HepG2 (cell line): ENCODE measurements around the gene FAH. TPM values are rescaled to one million over a fixed set of nuclear protein-coding genes. Genes with fewer than 3 reads are reported as not detected.

ENCODE experiments used
- ATAC-seq: fragments of 200-7000 bp; cut with Tn5 transposase; 3 replicates; pipeline ENCODE4 v1.9.1; 2020; ENCODE audit warnings: mild to moderate bottlenecking, moderate library complexity
- BruUV-seq: library from RNA; stranded (reverse); fragments of 400-500 nt; replicated peaks from 2 replicates; lab custom pipeline; 2021; lab: Mats Ljungman, UMichigan
- CTCF ChIA-PET: fragments of 300-600 bp; formaldehyde crosslinking; extraction: SDS; loops from one replicate; lab custom pipeline; 2021; ENCODE audit warnings: low total read pairs, inconsistent platforms, low intra/inter-chr PET ratio; lab: Yijun Ruan, JAX
- POLR2A ChIA-PET: fragments of 350-600 bp; sonication (Branson Sonifier 250); formaldehyde crosslinking; loops from one replicate; lab custom pipeline; 2020; ENCODE audit warnings: antibody characterized with exemption, inconsistent platforms; lab: Yijun Ruan, JAX
- DNase-seq: peaks from one replicate; pipeline ENCODE4 v3.0.0-alpha.2; 2015; ENCODE audit warnings: low spot score
- FAIRE-seq: peaks from 3 replicates; lab custom pipeline; 2011; peaks lifted over from hg19 to GRCh38; lab: Jason Lieb, UNC
- H2AFZ ChIP-seq: one replicate; pipeline ENCODE4 v1.6.1; 2011; ENCODE audit warnings: low read length, inconsistent platforms
- H3K27ac ChIP-seq: fragments of 300-600 bp; 3 replicates; pipeline ENCODE4 v1.8.0; 2011; ENCODE audit warnings: mixed run types, mild to moderate bottlenecking, mixed read lengths, low read length, inconsistent platforms; ENCODE audit not compliant: insufficient read depth; ENCODE audit errors: extremely low read length
- H3K27me3 ChIP-seq, 2 experiments: fragments of 200-600 bp in 1 of 2; 2 replicates in 1 of 2; 3 replicates in 1 of 2; pipeline versions ENCODE4 v1.6.0 to v1.8.0; 2011; ENCODE audit warnings: low read length in 2 of 2, mild to moderate bottlenecking in 2 of 2, moderate library complexity in 2 of 2, inconsistent platforms in 1 of 2; ENCODE audit not compliant: insufficient read depth in 2 of 2, control insufficient read depth in 1 of 2
- H3K36me3 ChIP-seq, 2 experiments: fragments of 200-600 bp in 1 of 2; replicated peaks in 1 of 2; 2 replicates in 1 of 2; 3 replicates in 1 of 2; pipeline versions ENCODE4 v1.5.1 to v1.8.0; 2011; ENCODE audit warnings: low read length in 2 of 2, inconsistent platforms in 1 of 2; ENCODE audit not compliant: insufficient read depth in 2 of 2, control insufficient read depth in 1 of 2
- H3K4me1 ChIP-seq: 2 replicates; pipeline ENCODE4 v1.5.1; 2012; ENCODE audit warnings: low read length, inconsistent platforms; ENCODE audit not compliant: insufficient read depth
- H3K4me2 ChIP-seq: 2 replicates; pipeline ENCODE4 v1.6.0; 2011; ENCODE audit warnings: low read depth, low read length, inconsistent platforms
- H3K4me3 ChIP-seq, 3 experiments: fragments of 200-600 bp in 1 of 3; sonication (generic), shearing (Covaris generic) in 1 of 3; replicated peaks in 1 of 3; 2 replicates each; pipeline ENCODE4 v1.5.1; 2011 to 2016; ENCODE audit warnings: low read length in 3 of 3, inconsistent platforms in 2 of 3, low read depth in 2 of 3, mild to moderate bottlenecking in 2 of 3, control low read depth in 1 of 3, mixed read lengths in 1 of 3; ENCODE audit not compliant: insufficient read depth in 1 of 3
- H3K79me2 ChIP-seq: one replicate; pipeline ENCODE4 v1.6.1; 2011; ENCODE audit warnings: low read length, inconsistent platforms; ENCODE audit not compliant: insufficient read depth
- H3K9ac ChIP-seq: 2 replicates; pipeline ENCODE4 v1.6.0; 2011; ENCODE audit warnings: mild to moderate bottlenecking, low read depth, low read length, inconsistent platforms; ENCODE audit not compliant: insufficient read depth
- H3K9me3 ChIP-seq: 2 replicates; pipeline ENCODE4 v1.5.1; 2012; ENCODE audit warnings: mild to moderate bottlenecking, low read length
- H4K20me1 ChIP-seq: 2 replicates; pipeline ENCODE4 v1.6.0; 2011; ENCODE audit warnings: inconsistent platforms, mild to moderate bottlenecking, low read length, moderate library complexity; ENCODE audit not compliant: insufficient read depth
- CBX1 ChIP-seq: IDR thresholded peaks from one replicate; pipeline ENCODE4 v1.6.1; 2016; ENCODE audit warnings: antibody characterized with exemption, low read depth
- CHCHD3 ChIP-seq: sonication (generic); formaldehyde crosslinking; IDR thresholded peaks from 2 replicates; pipeline ENCODE4 v1.8.0; 2022; ENCODE audit warnings: mild to moderate bottlenecking, missing genetic modification reagents, moderate library complexity
- JUNB ChIP-seq: sonication (generic); formaldehyde crosslinking; IDR thresholded peaks from 2 replicates; pipeline ENCODE4 v1.8.0; 2022; ENCODE audit warnings: missing genetic modification reagents, mild to moderate bottlenecking, borderline replicate concordance
- SNAPC4 ChIP-seq: sonication (generic); formaldehyde crosslinking; IDR thresholded peaks from 2 replicates; pipeline ENCODE4 v1.4.0; 2020; ENCODE audit warnings: mild to moderate bottlenecking, missing genetic modification reagents
- SP4 ChIP-seq: sonication (generic); formaldehyde crosslinking; IDR thresholded peaks from 2 replicates; pipeline ENCODE4 v1.8.1; 2023; ENCODE audit warnings: mild to moderate bottlenecking, missing genetic modification reagents
- ZBTB44 ChIP-seq: sonication (generic); formaldehyde crosslinking; IDR thresholded peaks from 2 replicates; pipeline ENCODE4 v1.4.0; 2020; ENCODE audit warnings: missing genetic modification reagents
- ZNF354B ChIP-seq: sonication (generic); formaldehyde crosslinking; IDR thresholded peaks from 2 replicates; pipeline ENCODE4 v1.8.0; 2022; ENCODE audit warnings: mild to moderate bottlenecking, missing genetic modification reagents
- ZNF782 ChIP-seq: sonication (generic); formaldehyde crosslinking; IDR thresholded peaks from 2 replicates; pipeline ENCODE4 v1.4.0; 2020; ENCODE audit warnings: missing genetic modification reagents, mild to moderate bottlenecking, borderline replicate concordance
- ZNF800 ChIP-seq: sonication (generic); formaldehyde crosslinking; IDR thresholded peaks from 2 replicates; pipeline ENCODE4 v1.4.0; 2020; ENCODE audit warnings: missing genetic modification reagents
- WGBS: methylation state at CpG from one replicate; pipeline ENCODE4 v1.1.6; 2017; ENCODE audit warnings: low lambda C conversion rate; 5-methylcytosine and 5-hydroxymethylcytosine counted together
- in situ Hi-C: cut with HindIII; loops from 2 replicates; pipeline ENCODE4 v1.10.0; 2017; ENCODE audit warnings: low pct_unique_long_range_greater_than_20kb; ENCODE audit not compliant: extremely low pct_ligation_motif_present
- intact Hi-C: fragments of 100-400 bp; cut with micrococcal nuclease; formaldehyde crosslinking; loops from one replicate; pipeline ENCODE4 v1.10.0; 2022; ENCODE audit not compliant: unreplicated experiment
- polyA plus RNA-seq, 8 experiments: library from polyadenylated mRNA; depleted of rRNA in 3 of 8; stranded (reverse) in 7 of 8; unstranded in 1 of 8; fragments of >200 nt; fragmentation: Illumina TruSeq in 4 of 8; extraction: Trizol in 4 of 8; gene quantifications; 2 replicates each; pipeline versions ENCODE4 v1.2.1 to v1.2.3, GENCODE V29; 2011 to 2016; ENCODE audit warnings: low read depth in 4 of 8, missing spikeins in 1 of 8, mixed read lengths in 1 of 8; ENCODE audit not compliant: insufficient read depth in 1 of 8
- total RNA-seq, 5 experiments: library from RNA; depleted of rRNA; stranded (reverse); fragments of >200 nt; fragmentation: Illumina TruSeq; extraction: Trizol; gene quantifications; 2 replicates each; pipeline ENCODE4 v1.2.3, GENCODE V29; 2016; ENCODE audit warnings: low read depth in 1 of 5
- TF ChIP-seq, protein P1 (sequence below): IDR thresholded peaks from 2 replicates; pipeline ENCODE4 v1.6.1; 2016
- TF ChIP-seq, protein P2 (sequence below): sonication (generic); formaldehyde crosslinking; IDR thresholded peaks from 2 replicates; pipeline ENCODE4 v1.5.1; 2020; ENCODE audit warnings: mild to moderate bottlenecking, missing genetic modification reagents, moderate library complexity

The FAH gene
- total and polyA plus RNA-seq, 2 of the 13 experiments (the other 11 are each of a cell fraction or from before 2014, with no cell fraction given), result 36.6 to 75.0 TPM

DNA sequence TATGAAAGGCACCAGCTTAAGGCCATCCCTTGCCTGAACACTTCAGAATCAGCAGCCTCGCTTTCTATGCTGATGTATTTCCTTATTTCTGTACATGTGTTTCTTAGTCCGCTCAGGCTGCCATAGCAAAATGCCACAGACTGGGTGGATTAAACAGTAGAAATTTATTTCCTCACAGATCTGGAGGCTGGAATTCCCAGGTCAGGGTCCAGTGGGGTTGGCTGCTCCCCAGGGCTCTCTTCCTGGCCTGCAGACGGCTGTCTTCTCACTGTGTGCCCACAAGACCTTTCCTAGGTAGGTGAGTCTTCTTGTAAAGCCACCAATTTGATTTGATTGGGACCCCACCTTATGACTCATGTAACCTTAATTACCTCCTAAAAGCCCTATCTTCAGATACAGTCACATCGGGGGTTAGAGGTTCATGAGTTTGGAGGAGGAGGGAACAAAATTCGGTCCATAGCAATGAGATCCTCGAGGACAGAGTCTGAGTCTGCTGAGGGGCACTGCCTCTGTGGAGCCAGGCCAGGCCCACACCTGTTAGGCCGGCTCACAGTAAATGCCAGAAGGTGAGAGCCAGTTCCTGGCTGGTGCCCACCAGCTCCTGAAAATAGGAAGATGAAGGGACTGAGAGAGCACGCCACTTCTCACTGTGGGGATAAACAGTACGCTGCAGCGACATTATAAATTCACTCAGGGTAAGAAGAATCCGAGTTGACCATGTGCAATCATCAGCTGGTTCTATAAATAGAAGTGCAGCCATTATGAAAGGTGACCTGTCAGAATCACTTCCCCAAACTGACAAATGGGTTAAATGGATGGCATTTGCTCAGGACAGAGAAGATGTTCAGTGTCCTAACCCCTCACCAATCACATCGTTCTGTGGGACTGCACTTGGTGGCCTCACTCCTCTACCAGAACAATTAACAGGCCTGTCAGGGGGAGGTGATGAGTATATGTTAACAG lies 58.1 kb downstream of the FAH start:
- CTCF ChIA-PET, result no interaction called here
- H3K4me3 ChIP-seq, result no peak overlapping the region
- no peak overlapping the region for H3K4me2 ChIP-seq
- intact Hi-C loops, result no loop called here
- no peak overlapping the region for H2AFZ ChIP-seq
- H3K9me3 ChIP-seq, result 0 out of 2 replicates have a peak, but pooled peaks cover 4% of the 10 kb centered on the region
- 76% methylated on average over 12 of the region's 12 CpGs for WGBS
- ATAC-seq, result peak; percentile 51
- no peaks in the 10 kb centered on the region for H3K36me3 ChIP-seq
- no peaks in the 10 kb centered on the region for H4K20me1 ChIP-seq
- no TSS peak for BruUV-seq
- in situ Hi-C loops, result no loop called here
- no peak for FAIRE-seq
- peaks cover 65% of the 10 kb centered on the region for H3K4me1 ChIP-seq
- POLR2A ChIA-PET, result no interaction called here
- H3K79me2 ChIP-seq, result no peaks in the 10 kb centered on the region
- no peaks in the 10 kb centered on the region for H3K27me3 ChIP-seq
- H3K9ac ChIP-seq, result no peak overlapping the region
- DNase-seq, result no peak
- no peak overlapping the region for H3K27ac ChIP-seq
- TF ChIP-seq ZBTB44 (CRISPR knock-in tag) (no peak), ZNF800 (CRISPR knock-in tag) (no peak), SNAPC4 (CRISPR knock-in tag) (no peak), ZNF354B (CRISPR knock-in tag) (no peak), SP4 (CRISPR knock-in tag) (no peak), JUNB (CRISPR knock-in tag) (no peak), CBX1 (no peak), CHCHD3 (CRISPR knock-in tag) (no peak), ZNF782 (CRISPR knock-in tag) (no peak)
- TF ChIP-seq, protein P1, sequence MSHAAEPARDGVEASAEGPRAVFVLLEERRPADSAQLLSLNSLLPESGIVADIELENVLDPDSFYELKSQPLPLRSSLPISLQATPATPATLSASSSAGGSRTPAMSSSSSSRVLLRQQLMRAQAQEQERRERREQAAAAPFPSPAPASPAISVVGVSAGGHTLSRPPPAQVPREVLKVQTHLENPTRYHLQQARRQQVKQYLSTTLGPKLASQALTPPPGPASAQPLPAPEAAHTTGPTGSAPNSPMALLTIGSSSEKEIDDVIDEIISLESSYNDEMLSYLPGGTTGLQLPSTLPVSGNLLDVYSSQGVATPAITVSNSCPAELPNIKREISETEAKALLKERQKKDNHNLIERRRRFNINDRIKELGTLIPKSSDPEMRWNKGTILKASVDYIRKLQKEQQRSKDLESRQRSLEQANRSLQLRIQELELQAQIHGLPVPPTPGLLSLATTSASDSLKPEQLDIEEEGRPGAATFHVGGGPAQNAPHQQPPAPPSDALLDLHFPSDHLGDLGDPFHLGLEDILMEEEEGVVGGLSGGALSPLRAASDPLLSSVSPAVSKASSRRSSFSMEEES (CRISPR knock-in tag), result no peak
- TF ChIP-seq, protein P2, sequence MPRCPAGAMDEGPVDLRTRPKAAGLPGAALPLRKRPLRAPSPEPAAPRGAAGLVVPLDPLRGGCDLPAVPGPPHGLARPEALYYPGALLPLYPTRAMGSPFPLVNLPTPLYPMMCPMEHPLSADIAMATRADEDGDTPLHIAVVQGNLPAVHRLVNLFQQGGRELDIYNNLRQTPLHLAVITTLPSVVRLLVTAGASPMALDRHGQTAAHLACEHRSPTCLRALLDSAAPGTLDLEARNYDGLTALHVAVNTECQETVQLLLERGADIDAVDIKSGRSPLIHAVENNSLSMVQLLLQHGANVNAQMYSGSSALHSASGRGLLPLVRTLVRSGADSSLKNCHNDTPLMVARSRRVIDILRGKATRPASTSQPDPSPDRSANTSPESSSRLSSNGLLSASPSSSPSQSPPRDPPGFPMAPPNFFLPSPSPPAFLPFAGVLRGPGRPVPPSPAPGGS, result no peak
